K562 (cell line): Measurements from ENCODE around the gene RPS2. TPM values are rescaled to one million over a fixed set of nuclear protein-coding genes. Genes with fewer than 3 reads are reported as not detected.

Experiments
- CSDE1 ChIP-seq, 2 experiments: fragments of 450-650 bp; IDR thresholded peaks; 2 replicates each; pipeline ENCODE4 v1.6.1; 2016; ENCODE audit warnings: mild to moderate bottlenecking in 1 of 2
- FOXM1 ChIP-seq, 2 experiments: fragments of 450-650 bp in 1 of 2; sonication (generic) in 1 of 2; formaldehyde crosslinking in 1 of 2; IDR thresholded peaks; 2 replicates each; pipeline versions ENCODE4 v1.6.1 to v1.9.0; 2017 to 2022; ENCODE audit warnings: low read depth in 2 of 2, mild to moderate bottlenecking in 2 of 2, missing genetic modification reagents in 1 of 2, moderate library complexity in 1 of 2
- HDAC8 ChIP-seq: fragments of 450-650 bp; IDR thresholded peaks from 2 replicates; pipeline ENCODE4 v1.6.1; 2016; ENCODE audit warnings: mild to moderate bottlenecking, missing genetic modification characterization, moderate library complexity, missing compliant biosample characterization
- NBN ChIP-seq: fragments of 450-650 bp; IDR thresholded peaks from 2 replicates; pipeline ENCODE4 v1.6.1; 2016; ENCODE audit warnings: low read depth, mild to moderate bottlenecking
- TBP ChIP-seq: optimal IDR thresholded peaks from 2 replicates; pipeline ENCODE3; 2011; ENCODE audit warnings: low read depth, low read length, improper control_type of control experiment
- ZBTB8A ChIP-seq: fragments of 450-650 bp; IDR thresholded peaks from 2 replicates; pipeline ENCODE4 v1.6.1; 2018; ENCODE audit warnings: mild to moderate bottlenecking, moderate library complexity; ENCODE audit not compliant: partially characterized antibody
- ZC3H4 ChIP-seq: sonication (generic); formaldehyde crosslinking; IDR thresholded peaks from 2 replicates; pipeline ENCODE4 v1.9.0; 2021; ENCODE audit warnings: missing genetic modification reagents, borderline replicate concordance
- ZNF143 ChIP-seq: sonication (generic); formaldehyde crosslinking; IDR thresholded peaks from 2 replicates; pipeline ENCODE4 v1.9.0; 2022; ENCODE audit warnings: mild to moderate bottlenecking, missing genetic modification reagents
- ZNF695 ChIP-seq: fragments of 450-650 bp; formaldehyde crosslinking; IDR thresholded peaks from 2 replicates; pipeline ENCODE4 v1.4.0; 2020; ENCODE audit warnings: mild to moderate bottlenecking, moderate library complexity
- ZNF830 ChIP-seq: fragments of 250-450 bp; sonication (Bioruptor Pico); IDR thresholded peaks from 2 replicates; pipeline ENCODE4 v1.5.0; 2021; ENCODE audit warnings: mild to moderate bottlenecking
- polyA plus RNA-seq, 8 experiments: library from polyadenylated mRNA; depleted of rRNA in 4 of 8; stranded (reverse) in 5 of 8; unstranded in 3 of 8; fragments of >200 nt; fragmentation: Nextera tagmentation in 2 of 8; fragmentation: Illumina TruSeq in 1 of 8; extraction: Ambion mirVana in 2 of 8; extraction: Trizol in 1 of 8; gene quantifications; 2 replicates each; pipeline versions ENCODE4 v1.2.1 to v1.2.3, GENCODE V29; 2011 to 2014; ENCODE audit warnings: inconsistent platforms in 1 of 8, missing spikeins in 1 of 8
- total RNA-seq, 7 experiments: library from RNA; depleted of rRNA in 6 of 7; stranded (reverse); fragments of >200 nt in 6 of 7; fragmentation: Illumina TruSeq in 2 of 7; extraction: Trizol in 2 of 7; gene quantifications; 2 replicates each; pipeline versions ENCODE4 v1.2.1 to v1.2.3, GENCODE V29; 2011 to 2021; ENCODE audit warnings: low replicate concordance in 1 of 7
- TF ChIP-seq, protein P1 (sequence below): fragments of 450-650 bp; formaldehyde crosslinking; IDR thresholded peaks from 2 replicates; pipeline ENCODE4 v1.4.0; 2020; ENCODE audit warnings: mild to moderate bottlenecking, moderate library complexity
- TF ChIP-seq, protein P2 (sequence below): sonication (generic); formaldehyde crosslinking; IDR thresholded peaks from 2 replicates; pipeline ENCODE4 v1.8.1; 2022; ENCODE audit warnings: missing genetic modification reagents
- TF ChIP-seq, protein P3 (sequence below), 2 experiments: IDR thresholded peaks; 2 replicates each; pipeline ENCODE4 v1.6.1; 2011; ENCODE audit warnings: borderline replicate concordance in 1 of 2, control low read depth in 1 of 2, low read depth in 1 of 2, low read length in 1 of 2, mild to moderate bottlenecking in 1 of 2, mixed read lengths in 1 of 2, moderate library complexity in 1 of 2; ENCODE audit not compliant: insufficient read depth in 1 of 2, insufficient read length in 1 of 2, poor library complexity in 1 of 2, severe bottlenecking in 1 of 2; ENCODE audit errors: extremely low read depth in 1 of 2
- TF ChIP-seq, protein P4 (sequence below): sonication (generic); formaldehyde crosslinking; IDR thresholded peaks from 2 replicates; pipeline ENCODE4 v1.8.0; 2022; ENCODE audit warnings: mild to moderate bottlenecking, missing genetic modification reagents
- TF ChIP-seq, protein P5 (sequence below): fragments of 250-450 bp; sonication (Bioruptor Pico); IDR thresholded peaks from 2 replicates; pipeline ENCODE4 v1.8.0; 2022; ENCODE audit warnings: moderate library complexity, mild to moderate bottlenecking, inconsistent platforms

RPS2 gene
- total and polyA plus RNA-seq, 9 of the 15 experiments (the other 6 are each of a cell fraction or from before 2014, with no cell fraction given): 834 to 4,794 (median 3,793) TPM

DNA sequence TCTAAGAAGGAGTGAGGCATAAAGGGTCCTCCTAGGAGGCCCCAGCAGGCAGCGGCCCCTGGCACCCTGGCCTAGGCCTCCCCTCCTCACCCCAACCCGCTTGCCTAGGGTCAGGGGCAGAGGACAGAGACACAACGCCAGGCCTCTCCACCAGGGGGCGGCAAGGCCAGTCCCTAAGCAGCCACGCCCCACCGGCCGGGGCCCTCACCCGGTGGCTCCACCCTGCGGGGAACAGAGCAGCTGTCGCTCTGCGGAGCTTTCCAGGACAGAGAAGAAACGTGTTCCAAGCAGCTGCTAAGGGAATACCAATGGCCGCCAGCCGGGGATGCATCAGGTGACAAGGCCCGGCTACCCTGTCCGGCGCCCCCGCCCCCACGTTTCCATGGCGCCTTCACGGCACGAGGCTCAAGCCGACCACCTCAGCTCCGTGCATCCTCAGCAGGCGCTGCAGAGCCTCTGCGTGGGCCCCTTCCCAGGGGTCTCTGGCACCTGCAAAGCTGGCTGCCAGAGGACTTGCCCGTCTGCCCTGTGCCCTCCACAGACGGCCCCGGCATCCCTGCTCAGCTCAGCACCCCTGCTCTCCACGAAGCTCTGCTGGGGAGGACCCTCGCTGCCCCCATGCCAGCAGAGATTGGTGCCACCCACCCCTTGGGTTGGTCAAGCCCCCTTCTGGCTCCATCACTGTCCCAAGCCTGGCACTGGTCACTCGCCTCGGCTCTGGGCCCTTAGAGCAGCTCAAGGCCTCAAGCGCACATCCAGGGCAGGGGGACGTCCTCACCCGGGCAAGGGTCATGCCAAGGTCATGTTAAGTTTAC lies 39.4 kb upstream of the RPS2 start (continued):
- no peak for TF ChIP-seq HDAC8 (tag)
- no peak for TF ChIP-seq ZNF143
- TF ChIP-seq, protein P1, sequence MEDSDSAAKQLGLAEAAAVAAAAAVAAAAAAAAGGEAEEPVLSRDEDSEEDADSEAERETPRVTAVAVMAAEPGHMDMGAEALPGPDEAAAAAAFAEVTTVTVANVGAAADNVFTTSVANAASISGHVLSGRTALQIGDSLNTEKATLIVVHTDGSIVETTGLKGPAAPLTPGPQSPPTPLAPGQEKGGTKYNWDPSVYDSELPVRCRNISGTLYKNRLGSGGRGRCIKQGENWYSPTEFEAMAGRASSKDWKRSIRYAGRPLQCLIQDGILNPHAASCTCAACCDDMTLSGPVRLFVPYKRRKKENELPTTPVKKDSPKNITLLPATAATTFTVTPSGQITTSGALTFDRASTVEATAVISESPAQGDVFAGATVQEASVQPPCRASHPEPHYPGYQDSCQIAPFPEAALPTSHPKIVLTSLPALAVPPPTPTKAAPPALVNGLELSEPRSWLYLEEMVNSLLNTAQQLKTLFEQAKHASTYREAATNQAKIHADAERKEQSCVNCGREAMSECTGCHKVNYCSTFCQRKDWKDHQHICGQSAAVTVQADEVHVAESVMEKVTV (CRISPR knock-in tag): no peak
- no peak for TF ChIP-seq CSDE1 (IDR thresholded peaks at IDR 0.05)
- TF ChIP-seq ZNF695 (CRISPR knock-in tag): no peak
- no peak for TF ChIP-seq FOXM1 (IDR thresholded peaks at IDR 0.05; ENCODE audit: low read depth)
- no peak for TF ChIP-seq FOXM1 (CRISPR knock-in tag; IDR thresholded peaks at IDR 0.05; ENCODE audit: low read depth)
- TF ChIP-seq, protein P2, sequence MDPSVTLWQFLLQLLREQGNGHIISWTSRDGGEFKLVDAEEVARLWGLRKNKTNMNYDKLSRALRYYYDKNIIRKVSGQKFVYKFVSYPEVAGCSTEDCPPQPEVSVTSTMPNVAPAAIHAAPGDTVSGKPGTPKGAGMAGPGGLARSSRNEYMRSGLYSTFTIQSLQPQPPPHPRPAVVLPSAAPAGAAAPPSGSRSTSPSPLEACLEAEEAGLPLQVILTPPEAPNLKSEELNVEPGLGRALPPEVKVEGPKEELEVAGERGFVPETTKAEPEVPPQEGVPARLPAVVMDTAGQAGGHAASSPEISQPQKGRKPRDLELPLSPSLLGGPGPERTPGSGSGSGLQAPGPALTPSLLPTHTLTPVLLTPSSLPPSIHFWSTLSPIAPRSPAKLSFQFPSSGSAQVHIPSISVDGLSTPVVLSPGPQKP (CRISPR knock-in tag): no peak
- TF ChIP-seq ZBTB8A: no peak
- TF ChIP-seq, protein P3, sequence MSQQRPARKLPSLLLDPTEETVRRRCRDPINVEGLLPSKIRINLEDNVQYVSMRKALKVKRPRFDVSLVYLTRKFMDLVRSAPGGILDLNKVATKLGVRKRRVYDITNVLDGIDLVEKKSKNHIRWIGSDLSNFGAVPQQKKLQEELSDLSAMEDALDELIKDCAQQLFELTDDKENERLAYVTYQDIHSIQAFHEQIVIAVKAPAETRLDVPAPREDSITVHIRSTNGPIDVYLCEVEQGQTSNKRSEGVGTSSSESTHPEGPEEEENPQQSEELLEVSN (IDR thresholded peaks at IDR 0.05; ENCODE audit: borderline replicate concordance in 1 of 2, extremely low read depth in 1 of 2, insufficient read depth in 1 of 2, insufficient read length in 1 of 2, low read depth in 1 of 2, low read length in 1 of 2, poor library complexity in 1 of 2, severe bottlenecking in 1 of 2): peak; percentile 43 to 54
- TF ChIP-seq, protein P4, sequence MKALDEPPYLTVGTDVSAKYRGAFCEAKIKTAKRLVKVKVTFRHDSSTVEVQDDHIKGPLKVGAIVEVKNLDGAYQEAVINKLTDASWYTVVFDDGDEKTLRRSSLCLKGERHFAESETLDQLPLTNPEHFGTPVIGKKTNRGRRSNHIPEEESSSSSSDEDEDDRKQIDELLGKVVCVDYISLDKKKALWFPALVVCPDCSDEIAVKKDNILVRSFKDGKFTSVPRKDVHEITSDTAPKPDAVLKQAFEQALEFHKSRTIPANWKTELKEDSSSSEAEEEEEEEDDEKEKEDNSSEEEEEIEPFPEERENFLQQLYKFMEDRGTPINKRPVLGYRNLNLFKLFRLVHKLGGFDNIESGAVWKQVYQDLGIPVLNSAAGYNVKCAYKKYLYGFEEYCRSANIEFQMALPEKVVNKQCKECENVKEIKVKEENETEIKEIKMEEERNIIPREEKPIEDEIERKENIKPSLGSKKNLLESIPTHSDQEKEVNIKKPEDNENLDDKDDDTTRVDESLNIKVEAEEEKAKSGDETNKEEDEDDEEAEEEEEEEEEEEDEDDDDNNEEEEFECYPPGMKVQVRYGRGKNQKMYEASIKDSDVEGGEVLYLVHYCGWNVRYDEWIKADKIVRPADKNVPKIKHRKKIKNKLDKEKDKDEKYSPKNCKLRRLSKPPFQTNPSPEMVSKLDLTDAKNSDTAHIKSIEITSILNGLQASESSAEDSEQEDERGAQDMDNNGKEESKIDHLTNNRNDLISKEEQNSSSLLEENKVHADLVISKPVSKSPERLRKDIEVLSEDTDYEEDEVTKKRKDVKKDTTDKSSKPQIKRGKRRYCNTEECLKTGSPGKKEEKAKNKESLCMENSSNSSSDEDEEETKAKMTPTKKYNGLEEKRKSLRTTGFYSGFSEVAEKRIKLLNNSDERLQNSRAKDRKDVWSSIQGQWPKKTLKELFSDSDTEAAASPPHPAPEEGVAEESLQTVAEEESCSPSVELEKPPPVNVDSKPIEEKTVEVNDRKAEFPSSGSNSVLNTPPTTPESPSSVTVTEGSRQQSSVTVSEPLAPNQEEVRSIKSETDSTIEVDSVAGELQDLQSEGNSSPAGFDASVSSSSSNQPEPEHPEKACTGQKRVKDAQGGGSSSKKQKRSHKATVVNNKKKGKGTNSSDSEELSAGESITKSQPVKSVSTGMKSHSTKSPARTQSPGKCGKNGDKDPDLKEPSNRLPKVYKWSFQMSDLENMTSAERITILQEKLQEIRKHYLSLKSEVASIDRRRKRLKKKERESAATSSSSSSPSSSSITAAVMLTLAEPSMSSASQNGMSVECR (CRISPR knock-in tag): peak; percentile 96
- TF ChIP-seq TBP: peak; percentile 40
- TF ChIP-seq ZNF830 (CRISPR knock-in tag): no peak
- TF ChIP-seq, protein P5, sequence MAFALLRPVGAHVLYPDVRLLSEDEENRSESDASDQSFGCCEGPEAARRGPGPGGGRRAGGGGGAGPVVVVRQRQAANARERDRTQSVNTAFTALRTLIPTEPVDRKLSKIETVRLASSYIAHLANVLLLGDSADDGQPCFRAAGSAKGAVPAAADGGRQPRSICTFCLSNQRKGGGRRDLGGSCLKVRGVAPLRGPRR (CRISPR knock-in tag): no peak
- TF ChIP-seq NBN: 0 out of 2 replicates have a peak, but pooled peaks have one; percentile 51
- TF ChIP-seq ZC3H4: no peak
